Measurements from ENCODE around the gene IMMP2L.

IMMP2L gene

GRCh38 chr7:111192614-111193413 lies 369.5 kb downstream of the IMMP2L start:
- Histone ChIP-seq H3K27me3 (replicated peaks; ENCODE audit: control insufficient read depth, insufficient read depth, low read length) (no peaks in the 10 kb centered on the region), H3K36me3 (ENCODE audit: control insufficient read depth, insufficient read depth, low read length) (no peaks in the 10 kb centered on the region), H3K4me3 (replicated peaks; ENCODE audit: low read depth, low read length) (no peak overlapping the region)
- no peak for TF ChIP-seq CTCF (IDR thresholded peaks at IDR 0.05; ENCODE audit: insufficient read depth, low read length, poor library complexity, severe bottlenecking)
- DNase-seq (ENCODE audit: extremely low read depth, insufficient read length): no peak

GRCh38 chr7:111190804-111191203 lies 371.5 kb downstream of the IMMP2L start:
- Histone ChIP-seq H3K27me3 (replicated peaks; ENCODE audit: control insufficient read depth, insufficient read depth, low read length) (no peaks in the 10 kb centered on the region), H3K4me3 (replicated peaks; ENCODE audit: low read depth, low read length) (no peak overlapping the region), H3K36me3 (ENCODE audit: control insufficient read depth, insufficient read depth, low read length) (no peaks in the 10 kb centered on the region)
- DNase-seq (ENCODE audit: extremely low read depth, insufficient read length): no peak
- TF ChIP-seq CTCF (IDR thresholded peaks at IDR 0.05; ENCODE audit: insufficient read depth, low read length, poor library complexity, severe bottlenecking): no peak

- no peaks in the 10 kb centered on the region for H3K27me3 ChIP-seq (replicated peaks; ENCODE audit: control insufficient read depth, insufficient read depth, low read length)
- no peak for DNase-seq (ENCODE audit: extremely low read depth, insufficient read length)
- H3K36me3 ChIP-seq (ENCODE audit: control insufficient read depth, insufficient read depth, low read length): no peaks in the 10 kb centered on the region
- TF ChIP-seq CTCF (IDR thresholded peaks at IDR 0.05; ENCODE audit: insufficient read depth, low read length, poor library complexity, severe bottlenecking): no peak
- H3K4me3 ChIP-seq (replicated peaks; ENCODE audit: low read depth, low read length): no peak overlapping the region
These were observed 377.3 kb downstream of the IMMP2L start for GRCh38 chr7:111184987-111185386.

GRCh38 chr7:111183321-111183720 lies 379.0 kb downstream of the IMMP2L start:
- Histone ChIP-seq H3K36me3 (ENCODE audit: control insufficient read depth, insufficient read depth, low read length) (no peaks in the 10 kb centered on the region), H3K4me3 (replicated peaks; ENCODE audit: low read depth, low read length) (no peak overlapping the region), H3K27me3 (replicated peaks; ENCODE audit: control insufficient read depth, insufficient read depth, low read length) (no peaks in the 10 kb centered on the region)
- no peak for TF ChIP-seq CTCF (IDR thresholded peaks at IDR 0.05; ENCODE audit: insufficient read depth, low read length, poor library complexity, severe bottlenecking)
- DNase-seq (ENCODE audit: extremely low read depth, insufficient read length): no peak

- DNase-seq (ENCODE audit: extremely low read depth, insufficient read length): no peak
- TF ChIP-seq CTCF (IDR thresholded peaks at IDR 0.05; ENCODE audit: insufficient read depth, low read length, poor library complexity, severe bottlenecking): no peak
- Histone ChIP-seq H3K4me3 (replicated peaks; ENCODE audit: low read depth, low read length) (no peak overlapping the region), H3K27me3 (replicated peaks; ENCODE audit: control insufficient read depth, insufficient read depth, low read length) (no peaks in the 10 kb centered on the region), H3K36me3 (ENCODE audit: control insufficient read depth, insufficient read depth, low read length) (no peaks in the 10 kb centered on the region)
These were observed 382.0 kb downstream of the IMMP2L start for GRCh38 chr7:111180338-111180737.

All from GM06990 (cell line).